NCI-H2171 treated with DMSO at 0.1 percent for 48 hours (cell line): ENCODE data around the gene CRPPA.

Experiments
- DNase-seq: peaks from one replicate; lab custom pipeline; 2025; lab: John Stamatoyannopoulos, UW

Gene CRPPA

DNA sequence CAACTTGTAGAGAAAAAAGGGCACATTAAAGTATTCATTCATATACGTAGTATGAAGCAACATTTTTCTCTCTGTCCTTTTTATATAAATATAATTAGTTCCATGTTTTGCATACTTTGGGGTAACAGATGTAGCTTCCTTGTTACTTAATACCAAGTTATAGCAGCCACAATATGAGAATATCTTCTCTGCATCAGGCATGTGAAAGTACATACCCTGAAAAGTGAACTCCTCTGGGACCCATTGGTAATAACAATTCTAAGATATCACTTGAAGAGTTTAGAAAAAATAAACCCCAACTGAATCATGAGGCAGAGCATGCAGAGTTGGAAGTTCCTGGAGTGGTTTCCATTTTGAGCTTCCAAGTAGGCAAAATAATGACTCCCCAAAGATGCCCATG lies 2.4 kb upstream of the CRPPA start:
- DNase-seq = no peak

DNA sequence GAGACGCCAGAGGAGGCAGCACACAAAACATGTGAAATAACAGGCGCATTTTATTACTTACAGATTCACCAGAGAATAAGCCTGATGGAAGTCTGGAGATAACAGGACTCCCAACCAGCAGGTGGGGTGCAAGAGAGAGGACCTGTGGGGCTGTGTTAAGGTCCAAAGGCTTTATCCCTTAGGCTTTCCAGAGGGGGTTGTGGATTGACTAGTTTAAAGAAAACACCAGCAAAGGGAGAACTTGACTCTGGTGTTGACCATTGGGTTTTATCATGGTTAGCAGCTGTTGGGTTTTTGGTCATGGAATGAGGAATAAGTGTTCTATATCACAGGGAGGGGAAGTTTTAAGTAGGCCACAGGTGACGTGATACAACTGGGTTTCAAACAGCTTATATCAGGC lies 1.6 kb upstream of the CRPPA start:
- no peak for DNase-seq

DNA sequence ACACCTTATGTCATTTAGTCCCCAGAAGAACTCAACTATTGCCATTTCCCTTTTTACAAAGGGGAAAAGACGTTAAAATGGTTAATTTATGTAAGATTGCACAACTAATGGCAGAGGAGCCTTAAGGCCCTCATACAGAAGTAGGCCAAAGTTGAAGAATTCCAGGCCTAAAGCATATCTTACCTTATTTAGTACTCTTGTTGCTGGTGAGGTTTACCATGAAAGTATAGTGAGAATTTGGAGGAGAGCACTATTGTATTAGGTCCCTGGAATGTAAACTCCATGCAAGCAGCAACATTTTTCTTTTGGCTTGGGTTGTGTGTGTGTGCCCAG lies 731 bp upstream of the CRPPA start:
- no peak for DNase-seq

- peak; percentile 97 for DNase-seq
Observed at GRCh38 chr7:16420649-16421332, 547 bp downstream of the CRPPA start.

GRCh38 chr7:16420329-16420648 lies 1.0 kb downstream of the CRPPA start:
- DNase-seq = no peak

GRCh38 chr7:16419859-16420258 lies 1.5 kb downstream of the CRPPA start:
- DNase-seq = no peak

GRCh38 chr7:16419126-16419525 lies 2.2 kb downstream of the CRPPA start:
- DNase-seq = no peak

DNA sequence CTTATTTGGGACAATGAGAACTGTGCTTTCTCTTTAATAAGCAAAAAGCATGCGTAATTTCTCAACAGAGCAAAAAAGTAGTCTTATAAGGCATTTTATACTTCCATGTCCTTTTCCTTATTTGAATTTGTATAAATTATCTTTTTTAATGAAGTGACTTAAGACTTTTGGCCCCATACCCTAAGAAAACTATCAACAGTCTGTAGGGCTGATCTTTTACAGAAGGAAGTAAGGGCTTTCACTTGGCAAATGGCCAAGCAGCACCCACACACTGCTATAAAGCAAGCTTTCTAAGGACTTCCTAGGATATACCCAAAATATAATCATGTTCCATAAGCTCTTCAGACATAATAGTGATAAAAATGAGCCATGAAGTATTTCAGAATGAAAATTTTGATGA lies 3.4 kb downstream of the CRPPA start:
- DNase-seq = peak; percentile 2

DNA sequence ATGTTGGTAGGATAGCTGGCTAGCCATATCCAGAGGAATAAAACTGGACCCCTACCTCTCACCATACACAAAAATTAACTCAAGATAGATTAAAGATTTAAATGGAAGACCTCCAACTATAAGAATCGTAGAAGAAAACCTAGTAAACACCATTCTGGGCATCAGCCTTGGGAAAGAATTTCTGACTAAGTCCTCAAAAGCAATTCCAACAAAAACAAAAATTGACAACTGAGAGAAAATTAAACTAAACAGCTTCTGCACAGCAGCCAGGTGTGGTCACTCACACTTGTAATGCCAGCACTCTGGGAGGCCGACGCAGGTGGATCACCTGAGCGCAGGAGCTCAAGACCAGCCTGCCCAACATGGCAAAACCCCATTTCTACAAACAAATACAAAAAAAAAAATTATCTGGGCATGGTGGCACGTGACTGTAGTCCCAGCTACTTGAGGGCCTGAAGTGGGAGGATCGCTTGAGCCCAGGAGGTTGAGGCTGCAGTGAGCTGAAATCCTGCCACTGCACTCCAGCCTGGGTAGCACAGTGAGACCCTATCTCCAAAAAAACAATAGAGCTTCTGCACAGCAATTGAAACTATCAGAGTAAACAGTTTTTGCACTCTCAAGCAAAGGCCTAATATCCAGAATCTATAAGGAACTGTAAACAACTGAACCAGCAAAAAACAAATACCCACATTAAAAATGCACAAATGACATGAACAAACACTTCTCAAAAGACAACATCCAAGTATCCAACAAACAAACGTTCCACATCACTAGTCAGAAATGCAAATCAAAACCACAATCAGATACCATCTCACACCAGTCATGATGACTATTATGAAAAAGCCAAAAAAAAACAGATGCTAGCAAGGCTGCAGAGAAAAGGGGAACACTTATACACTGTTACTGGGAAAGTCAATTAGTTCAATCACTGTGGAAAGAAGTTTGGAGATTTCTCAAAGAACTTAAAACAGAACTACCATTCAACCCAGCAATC lies 4.8 kb downstream of the CRPPA start:
- no peak for DNase-seq

- no peak for DNase-seq
Observed at GRCh38 chr7:16412274-16413254, 8.8 kb downstream of the CRPPA start.

DNA sequence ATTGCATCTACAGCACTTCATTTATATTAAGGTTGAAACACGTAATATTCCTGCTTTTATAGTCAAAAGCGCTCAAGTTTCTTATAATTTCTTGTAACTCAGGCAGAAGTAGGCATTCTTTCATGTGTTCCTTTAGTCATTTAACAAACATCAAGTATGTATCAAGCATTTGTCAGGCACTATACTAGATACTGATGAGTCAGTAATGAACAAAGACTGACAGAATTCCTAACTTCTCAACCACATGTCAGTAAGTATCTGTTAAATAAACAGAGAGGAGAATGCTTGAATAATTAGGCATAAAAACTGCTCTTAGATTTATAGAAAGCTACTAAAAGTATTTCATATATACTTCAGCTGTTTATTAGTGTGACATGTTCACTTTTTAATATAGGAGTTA lies 9.9 kb downstream of the CRPPA start:
- DNase-seq = no peak

DNA sequence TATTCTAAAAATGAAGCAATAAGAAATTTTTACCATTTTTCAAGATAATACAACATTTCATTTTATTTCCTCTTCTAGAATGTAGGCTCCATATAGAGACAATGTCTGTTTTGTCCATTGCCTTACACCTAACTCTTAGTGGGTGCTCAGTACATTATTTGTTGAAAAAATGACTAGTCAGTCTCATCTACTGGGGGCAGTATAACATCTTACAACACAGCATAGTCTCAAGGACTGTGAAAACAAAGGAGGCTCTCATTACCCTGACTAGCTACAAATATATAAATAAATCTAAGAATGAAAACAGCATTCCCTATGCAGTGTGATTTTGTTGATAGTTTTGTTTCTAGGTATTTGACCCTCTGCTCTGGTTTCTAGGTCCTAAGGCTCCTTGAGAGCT lies 11.6 kb downstream of the CRPPA start:
- no peak for DNase-seq

DNA sequence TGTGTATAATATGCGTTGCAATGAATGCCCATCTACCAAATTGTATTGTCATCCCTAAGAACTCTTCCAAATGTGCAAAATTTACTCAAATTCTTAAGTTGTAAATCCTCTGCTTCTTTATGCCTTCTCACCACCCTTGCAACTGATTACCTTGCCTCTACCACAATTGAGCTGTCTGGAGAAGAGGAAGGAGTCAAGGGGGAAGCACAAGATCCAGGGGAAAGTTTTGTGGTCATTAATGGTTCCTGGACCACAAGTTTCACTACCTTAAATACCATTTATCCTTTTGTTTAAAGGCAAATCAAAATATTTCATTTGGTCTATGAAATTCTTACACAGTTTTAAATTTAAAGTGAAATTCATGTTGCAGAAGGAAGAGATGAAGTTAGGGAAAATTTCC lies 16.7 kb downstream of the CRPPA start:
- DNase-seq = no peak

DNA sequence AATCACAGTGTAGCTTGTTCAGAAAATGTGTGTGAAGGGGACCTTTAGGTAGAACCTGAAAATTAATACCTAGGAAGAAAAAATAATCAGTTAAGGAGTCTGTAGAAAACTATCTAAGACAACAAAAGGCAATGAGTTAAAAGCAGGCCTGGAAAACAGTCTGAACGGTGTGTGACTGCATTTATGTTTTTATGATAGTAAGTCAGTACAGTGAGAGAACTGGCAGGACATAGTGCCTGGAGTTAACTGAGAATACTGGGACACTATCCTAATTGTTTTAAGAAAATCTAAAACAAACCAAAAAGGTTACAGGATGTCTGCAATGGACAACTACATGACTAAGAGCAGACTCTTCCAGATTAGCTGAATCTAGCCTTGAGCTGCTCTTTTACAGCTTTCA lies 17.9 kb downstream of the CRPPA start:
- DNase-seq = no peak

GRCh38 chr7:16402940-16403339 lies 18.4 kb downstream of the CRPPA start:
- no peak for DNase-seq

GRCh38 chr7:16402091-16402490 lies 19.2 kb downstream of the CRPPA start:
- no peak for DNase-seq

DNA sequence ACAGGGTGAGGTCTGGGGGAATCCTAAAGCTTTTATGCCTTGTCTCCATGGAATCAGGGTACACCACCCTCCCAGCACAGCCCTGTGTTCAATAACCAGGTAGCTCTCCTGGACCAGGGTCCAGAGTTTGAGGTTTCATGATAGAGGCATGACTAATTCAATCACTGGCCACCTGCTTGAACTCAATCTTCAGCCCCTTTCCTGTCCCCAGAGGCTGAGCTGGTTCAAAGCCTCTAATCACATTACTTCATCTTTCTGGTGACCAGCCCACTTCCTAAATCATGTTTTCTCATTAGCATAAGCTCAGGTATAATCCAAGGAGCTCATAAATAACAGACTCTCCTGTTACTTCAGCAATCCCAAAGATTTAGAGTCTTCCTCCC lies 20.5 kb downstream of the CRPPA start:
- DNase-seq = no peak

DNA sequence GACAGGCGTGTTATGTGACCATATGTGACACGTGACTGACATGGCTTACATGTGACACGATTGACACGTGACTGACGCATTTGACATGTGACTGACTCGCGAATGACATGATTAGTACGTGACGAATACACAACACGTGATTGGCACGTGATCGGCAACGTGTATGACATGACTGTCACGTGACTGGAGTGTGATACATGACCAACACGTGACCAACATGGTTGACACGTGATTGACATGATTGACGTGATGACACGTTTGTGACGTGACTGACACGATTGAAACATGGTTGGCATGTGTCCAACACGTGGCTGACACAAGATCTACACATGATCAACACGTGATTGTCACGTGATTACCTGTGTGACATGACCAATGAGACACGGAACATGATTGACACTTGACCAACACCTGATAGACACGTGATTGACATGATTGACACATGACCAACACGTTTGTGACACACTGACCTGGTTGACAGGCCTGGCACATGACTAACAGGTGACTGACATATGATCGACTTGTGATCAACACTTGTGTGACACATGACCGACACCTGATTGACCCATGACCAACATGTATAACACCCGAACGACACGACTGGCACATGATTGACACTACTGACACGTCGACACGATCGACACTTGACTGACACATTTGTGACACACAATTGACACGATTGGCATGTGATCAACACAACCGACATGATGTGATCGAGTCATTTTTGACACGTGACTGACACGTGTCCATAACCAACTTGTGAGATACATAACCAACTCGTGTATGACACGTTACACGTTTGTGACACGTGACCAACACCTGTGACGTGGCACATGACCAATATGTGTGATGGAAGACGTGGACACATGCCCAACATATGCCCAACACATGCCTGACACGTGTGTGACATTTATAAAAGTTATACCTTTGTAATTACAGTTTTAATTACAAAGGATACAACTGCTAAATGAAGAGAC lies 21.1 kb downstream of the CRPPA start:
- DNase-seq = no peak

DNA sequence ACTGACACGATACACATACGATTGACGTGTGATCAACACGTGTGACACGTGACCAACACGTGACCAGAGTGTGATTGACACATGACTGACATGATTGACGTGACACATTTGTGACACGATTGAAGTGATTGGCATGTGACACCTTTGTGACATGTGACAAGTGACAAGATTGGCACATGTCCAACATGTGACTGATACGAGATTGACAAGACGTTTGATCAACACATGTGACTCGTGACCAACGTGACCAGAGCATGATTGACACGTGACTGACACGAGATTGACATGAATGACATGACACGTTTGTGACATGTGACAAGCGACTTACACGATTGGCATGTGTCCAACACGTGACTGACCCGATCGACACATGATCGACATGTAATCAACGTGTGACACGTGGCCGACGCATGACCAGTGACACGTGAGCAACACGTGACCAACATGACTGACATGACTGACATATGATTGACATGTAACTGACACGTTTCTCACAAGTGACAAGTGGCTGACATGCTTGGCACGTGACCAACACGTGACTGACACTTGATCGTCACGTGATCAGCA lies 22.0 kb downstream of the CRPPA start:
- DNase-seq = no peak

DNA sequence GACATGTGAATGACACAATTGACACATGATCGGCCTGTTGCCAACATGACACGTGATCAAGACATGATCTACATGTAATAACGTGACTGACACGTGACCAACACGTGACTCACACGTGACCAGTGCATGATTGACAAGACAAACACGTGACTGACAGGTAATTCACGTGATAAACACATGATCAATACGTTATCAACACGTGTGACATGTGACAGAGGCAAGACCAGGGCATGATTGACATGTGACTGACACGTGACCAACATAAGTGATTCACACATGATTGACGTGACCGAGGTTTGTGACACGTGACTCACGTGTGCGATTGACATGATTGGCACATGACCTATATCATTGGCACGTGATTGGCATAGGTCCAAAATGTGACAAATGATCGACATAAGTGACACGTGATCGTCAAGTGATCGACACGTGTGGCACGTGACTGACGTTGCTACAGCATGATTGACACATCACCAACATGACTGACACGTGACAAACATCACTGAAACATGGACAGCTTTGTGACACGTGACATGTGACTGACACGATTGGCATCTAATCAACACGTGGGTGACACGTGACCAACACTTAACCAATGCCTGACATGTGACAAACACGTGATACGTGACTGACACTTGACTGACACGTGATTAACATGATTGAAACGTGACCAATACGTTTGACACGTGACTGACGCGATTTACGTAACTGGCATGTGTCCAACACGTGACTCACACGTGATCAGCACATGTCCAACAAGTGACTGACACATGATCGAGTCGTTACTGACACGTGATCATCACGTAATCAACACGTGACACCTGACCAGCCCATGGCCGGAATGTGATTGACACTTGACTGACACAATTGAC lies 23.0 kb downstream of the CRPPA start:
- DNase-seq = no peak
